GM19351 (cell line): ENCODE results near the gene RELN.

Experiments used
- ATAC-seq: cut with Tn5 transposase; IDR thresholded peaks from one replicate; pipeline ENCODE4 v1.9.1; 2021; ENCODE audit warnings: mild to moderate bottlenecking, moderate library complexity; ENCODE audit not compliant: unreplicated experiment

The RELN gene

GRCh38 chr7:103727982-103728610, 261.4 kb downstream of the RELN start:
- no peak for ATAC-seq

GRCh38 chr7:103719070-103719469, 270.4 kb downstream of the RELN start:
- ATAC-seq, result no peak

GRCh38 chr7:103718482-103719061, 270.9 kb downstream of the RELN start:
- no peak for ATAC-seq

GRCh38 chr7:103717574-103717973, 271.9 kb downstream of the RELN start:
- ATAC-seq, result no peak

GRCh38 chr7:103715376-103716120, 273.9 kb downstream of the RELN start:
- no peak for ATAC-seq

GRCh38 chr7:103714376-103714927, 275.0 kb downstream of the RELN start:
- no peak for ATAC-seq

GRCh38 chr7:103712991-103713778, 276.3 kb downstream of the RELN start:
- no peak for ATAC-seq

- no peak for ATAC-seq
These were observed 278.0 kb downstream of the RELN start for GRCh38 chr7:103711413-103711812.

- no peak for ATAC-seq
These were observed 279.2 kb downstream of the RELN start for GRCh38 chr7:103710247-103710646.

- ATAC-seq, result no peak
These were observed 282.7 kb downstream of the RELN start for GRCh38 chr7:103706805-103707204.

GRCh38 chr7:103705542-103705941, 283.9 kb downstream of the RELN start:
- no peak for ATAC-seq

- ATAC-seq, result no peak
These were observed 284.8 kb downstream of the RELN start for GRCh38 chr7:103704701-103705100.

- ATAC-seq, result no peak
These were observed 286.5 kb downstream of the RELN start for GRCh38 chr7:103702982-103703381.

- no peak for ATAC-seq
These were observed 287.0 kb downstream of the RELN start for GRCh38 chr7:103702454-103702853.

GRCh38 chr7:103699032-103699431, 290.4 kb downstream of the RELN start:
- no peak for ATAC-seq

- no peak for ATAC-seq
These were observed 291.4 kb downstream of the RELN start for GRCh38 chr7:103698064-103698463.

GRCh38 chr7:103695521-103695920, 293.9 kb downstream of the RELN start:
- no peak for ATAC-seq

GRCh38 chr7:103694304-103694703, 295.2 kb downstream of the RELN start:
- no peak for ATAC-seq

GRCh38 chr7:103691291-103691690, 298.2 kb downstream of the RELN start:
- ATAC-seq, result no peak

GRCh38 chr7:103690242-103690974, 299.1 kb downstream of the RELN start:
- ATAC-seq, result no peak
